ENCODE results near the gene PLEKHH3.
A peak's percentile ranks its signal among the peaks of the same experiment; 100 is the strongest.

Gene PLEKHH3

GRCh38 chr17:42673885-42674754 lies 2.7 kb downstream of the PLEKHH3 start:
- Histone ChIP-seq H3K79me2 (ENCODE audit: insufficient read depth, low read length) (no peaks in the 10 kb centered on the region), H3K4me1 (ENCODE audit: insufficient read depth, low read length) (peaks cover 39% of the 10 kb centered on the region), H4K20me1 (ENCODE audit: insufficient read depth, low read length) (peaks cover 11% of the 10 kb centered on the region), H3K27ac (ENCODE audit: low read length) (no peak overlapping the region), H3K9me3 (ENCODE audit: insufficient read depth, low read length, severe bottlenecking) (no peaks in the 10 kb centered on the region), H3K9ac (ENCODE audit: low read depth, low read length) (no peak overlapping the region), H3K36me3 (ENCODE audit: insufficient read depth, low read length) (peaks cover 15% of the 10 kb centered on the region), H3K4me3 (ENCODE audit: low read depth in 1 of 2, low read length in 2 of 2) (no peak overlapping the region), H3K4me2 (ENCODE audit: insufficient read depth, low read length) (peak overlapping the region; percentile 97; the same call in 1 of the 2 replicates), H3K27me3 (ENCODE audit: insufficient read depth, low read length, poor library complexity) (peaks cover 12% of the 10 kb centered on the region), H2AFZ (ENCODE audit: low read depth, low read length) (no peak overlapping the region)
- DNase-seq: peak; percentile 21
- TF ChIP-seq CTCF (IDR thresholded peaks at IDR 0.05; ENCODE audit: borderline replicate concordance, extremely low read depth, low read length, poor library complexity, severe bottlenecking): peak; percentile 54
- TF ChIP-seq EZH2 (IDR thresholded peaks at IDR 0.05; ENCODE audit: borderline replicate concordance, low read depth, low read length, severe bottlenecking): no peak
- ATAC-seq (ENCODE audit: insufficient read depth, low read depth): no peak

- ATAC-seq (ENCODE audit: insufficient read depth, low read depth) (no peak), DNase-seq (no peak)
- H3K27me3 ChIP-seq (ENCODE audit: insufficient read depth, low read length, poor library complexity): peaks cover 12% of the 10 kb centered on the region
- no peak for TF ChIP-seq CTCF (IDR thresholded peaks at IDR 0.05; ENCODE audit: borderline replicate concordance, extremely low read depth, low read length, poor library complexity, severe bottlenecking)
- TF ChIP-seq EZH2 (IDR thresholded peaks at IDR 0.05; ENCODE audit: borderline replicate concordance, low read depth, low read length, severe bottlenecking): no peak
- H3K9me3 ChIP-seq (ENCODE audit: insufficient read depth, low read length, severe bottlenecking): no peaks in the 10 kb centered on the region
- peaks cover 32% of the 10 kb centered on the region for H3K4me1 ChIP-seq (ENCODE audit: insufficient read depth, low read length)
- H3K4me2 ChIP-seq (ENCODE audit: insufficient read depth, low read length): no peak overlapping the region
- peaks cover 17% of the 10 kb centered on the region for H3K36me3 ChIP-seq (ENCODE audit: insufficient read depth, low read length)
- H3K79me2 ChIP-seq (ENCODE audit: insufficient read depth, low read length): no peaks in the 10 kb centered on the region
- no peak overlapping the region for H3K9ac ChIP-seq (ENCODE audit: low read depth, low read length)
- no peak overlapping the region for H3K4me3 ChIP-seq (ENCODE audit: low read depth in 1 of 2, low read length in 2 of 2)
- peaks cover 11% of the 10 kb centered on the region for H4K20me1 ChIP-seq (ENCODE audit: insufficient read depth, low read length)
- no peak overlapping the region for H3K27ac ChIP-seq (ENCODE audit: low read length)
- no peak overlapping the region for H2AFZ ChIP-seq (ENCODE audit: low read depth, low read length)
These were observed 3.4 kb downstream of the PLEKHH3 start for GRCh38 chr17:42673266-42673884.

- peaks cover 11% of the 10 kb centered on the region for H4K20me1 ChIP-seq (ENCODE audit: insufficient read depth, low read length)
- ATAC-seq (ENCODE audit: insufficient read depth, low read depth) (no peak), DNase-seq (no peak)
- H3K36me3 ChIP-seq (ENCODE audit: insufficient read depth, low read length): peaks cover 23% of the 10 kb centered on the region
- no peaks in the 10 kb centered on the region for H3K79me2 ChIP-seq (ENCODE audit: insufficient read depth, low read length)
- H3K9ac ChIP-seq (ENCODE audit: low read depth, low read length): no peak overlapping the region
- H3K4me3 ChIP-seq (ENCODE audit: low read depth in 1 of 2, low read length in 2 of 2): no peak overlapping the region
- H3K27ac ChIP-seq (ENCODE audit: low read length): no peak overlapping the region
- H3K27me3 ChIP-seq (ENCODE audit: insufficient read depth, low read length, poor library complexity): peaks cover 12% of the 10 kb centered on the region
- peaks cover 24% of the 10 kb centered on the region for H3K4me1 ChIP-seq (ENCODE audit: insufficient read depth, low read length)
- no peak overlapping the region for H2AFZ ChIP-seq (ENCODE audit: low read depth, low read length)
- no peak overlapping the region for H3K4me2 ChIP-seq (ENCODE audit: insufficient read depth, low read length)
- no peak for TF ChIP-seq CTCF (IDR thresholded peaks at IDR 0.05; ENCODE audit: borderline replicate concordance, extremely low read depth, low read length, poor library complexity, severe bottlenecking)
- no peak for TF ChIP-seq EZH2 (IDR thresholded peaks at IDR 0.05; ENCODE audit: borderline replicate concordance, low read depth, low read length, severe bottlenecking)
- no peaks in the 10 kb centered on the region for H3K9me3 ChIP-seq (ENCODE audit: insufficient read depth, low read length, severe bottlenecking)
These were observed 4.8 kb downstream of the PLEKHH3 start for GRCh38 chr17:42672038-42672437.

Data from DND-41 (cell line).